Upper lobe of left lung (tissue), 4 donors: Measurements from ENCODE around the gene AGBL5.

Experiments used
- CTCF ChIP-seq, 6 experiments: fragments of 450-650 bp in 4 of 6; fragments of 200-600 bp in 2 of 6; sonication (generic) in 2 of 6; IDR thresholded peaks; one replicate each; pipeline ENCODE4 v1.5.1; 2016 to 2019; ENCODE audit warnings: antibody characterized with exemption in 6 of 6
- EP300 ChIP-seq, 4 donors: sonication (generic); formaldehyde crosslinking; IDR thresholded peaks; one replicate each; pipeline ENCODE4 v1.5.1; 2017; ENCODE audit warnings: antibody characterized with exemption in 4 of 4, control low read depth in 2 of 4
- POLR2A ChIP-seq, 4 donors: fragments of 450-650 bp; IDR thresholded peaks; one replicate each; pipeline ENCODE4 v1.5.1; 2016 to 2017; ENCODE audit warnings: antibody characterized with exemption in 4 of 4, mild to moderate bottlenecking in 2 of 4

GRCh38 chr2:27080140-27080469 is 28.6 kb downstream of the AGBL5 start:
- no peak for TF ChIP-seq POLR2A (IDR thresholded peaks at IDR 0.05)
- no peak for TF ChIP-seq CTCF (IDR thresholded peaks at IDR 0.05)
- no peak for TF ChIP-seq EP300 (IDR thresholded peaks at IDR 0.05)
